CD4-positive, alpha-beta T cell (primary cell): ENCODE results near the gene AGFG1. TPM values are rescaled to one million over a fixed set of nuclear protein-coding genes. Genes with fewer than 3 reads are reported as not detected.
A peak's percentile ranks its signal among the peaks of the same experiment; 100 is the strongest.

ENCODE experiments used
- ATAC-seq: fragments of 200-7000 bp; cut with Tn5 transposase; one replicate; pipeline ENCODE4 v1.10.0; 2022; ENCODE audit warnings: mild to moderate bottlenecking; ENCODE audit not compliant: poor library complexity
- CTCF ChIA-PET: fragments of 350-600 bp; sonication (Branson Sonifier 250); formaldehyde crosslinking; loops from one replicate; lab custom pipeline; 2021; ENCODE audit warnings: antibody characterized with exemption, inconsistent platforms; lab: Charles Lee
- POLR2A ChIA-PET: fragments of 350-600 bp; sonication (Branson Sonifier 250); formaldehyde crosslinking; loops from one replicate; lab custom pipeline; 2021; ENCODE audit warnings: antibody characterized with exemption, inconsistent platforms; lab: Charles Lee
- DNase-seq, 14 experiments: peaks; one replicate each; pipeline ENCODE4 v3.0.0-alpha.2; 2013 to 2020; ENCODE audit warnings: mixed read lengths in 2 of 14
- H3K27ac ChIP-seq, 2 donors: one replicate each; pipeline versions ENCODE4 v1.5.1 to v1.7.0; 2013; ENCODE audit warnings: low read length in 2 of 2, low read depth in 1 of 2, mild to moderate bottlenecking in 1 of 2
- H3K27me3 ChIP-seq, 2 experiments: 1 replicate in 1 of 2; 2 replicates in 1 of 2; pipeline versions ENCODE4 v1.6.1 to v1.7.0; 2013; ENCODE audit warnings: low read length in 2 of 2, control low read depth in 1 of 2, mild to moderate bottlenecking in 1 of 2, moderate library complexity in 1 of 2; ENCODE audit not compliant: insufficient read depth in 2 of 2, control insufficient read depth in 1 of 2
- H3K36me3 ChIP-seq: one replicate; pipeline ENCODE4 v1.6.1; 2013; ENCODE audit warnings: low read length, control low read depth; ENCODE audit not compliant: insufficient read depth
- H3K4me1 ChIP-seq: one replicate; pipeline ENCODE4 v1.6.1; 2013; ENCODE audit warnings: low read length, control low read depth; ENCODE audit not compliant: insufficient read depth
- H3K4me3 ChIP-seq: one replicate; pipeline ENCODE4 v1.5.1; 2013; ENCODE audit warnings: mild to moderate bottlenecking, low read length, moderate library complexity
- H3K9me3 ChIP-seq, 2 experiments: 1 replicate in 1 of 2; 2 replicates in 1 of 2; pipeline versions ENCODE4 v1.6.1 to v1.7.0; 2013; ENCODE audit warnings: low read length in 2 of 2, mild to moderate bottlenecking in 2 of 2, control low read depth in 1 of 2, moderate library complexity in 1 of 2; ENCODE audit not compliant: control insufficient read depth in 1 of 2, insufficient read depth in 1 of 2
- H3K27ac Mint-ChIP-seq: one replicate; pipeline ENCODE4 v1.8.0; 2020; ENCODE audit warnings: mixed read lengths
- H3K27me3 Mint-ChIP-seq: one replicate; pipeline ENCODE4 v1.8.0; 2021; ENCODE audit warnings: mixed read lengths
- H3K36me3 Mint-ChIP-seq: one replicate; pipeline ENCODE4 v1.8.0; 2021; ENCODE audit warnings: low read depth, mixed read lengths
- H3K4me1 Mint-ChIP-seq: one replicate; pipeline ENCODE4 v1.8.0; 2021; ENCODE audit warnings: low read depth, mixed read lengths
- H3K4me3 Mint-ChIP-seq: one replicate; pipeline ENCODE4 v1.8.0; 2020; ENCODE audit warnings: mild to moderate bottlenecking, mixed read lengths
- H3K9me3 Mint-ChIP-seq: one replicate; pipeline ENCODE4 v1.8.0; 2020; ENCODE audit warnings: mixed read lengths
- intact Hi-C, 2 experiments: fragments of 100-400 bp; cut with DNase I in 1 of 2; cut with micrococcal nuclease in 1 of 2; formaldehyde crosslinking; loops; one replicate each; pipeline versions ENCODE4 v1.15.1 to v1.9.0; 2023 to 2025; cut with DNase I, micrococcal nuclease
- total RNA-seq, 174 experiments: library from RNA in 2 of 174; stranded (reverse) in 2 of 174; gene quantifications; one replicate each; pipeline ENCODE4 v1.2.3 and lab custom pipeline; 2021 to 2026
- TF ChIP-seq, protein P1 (sequence below): fragments of 200-600 bp; IDR thresholded peaks from one replicate; pipeline ENCODE4 v1.8.0; 2022; ENCODE audit warnings: antibody characterized with exemption, mild to moderate bottlenecking

Gene AGFG1
- total RNA-seq, 2 experiments from 2014 or later, result 49.9 to 55.9 TPM

GRCh38 chr2:227509824-227510619, 38.1 kb downstream of the AGFG1 start:
- peak overlapping the region; percentile 7 for H3K27ac Mint-ChIP-seq
- H3K36me3 Mint-ChIP-seq, result no peaks in the 10 kb centered on the region
- no peaks in the 10 kb centered on the region for H3K9me3 ChIP-seq
- no peak for DNase-seq
- H3K9me3 Mint-ChIP-seq, result no peaks in the 10 kb centered on the region
- intact Hi-C loops, result no loop called here
- no peak for ATAC-seq
- H3K27me3 Mint-ChIP-seq, result no peaks in the 10 kb centered on the region
- H3K4me1 ChIP-seq, result peaks cover 16% of the 10 kb centered on the region
- H3K27ac ChIP-seq, result no peak overlapping the region
- no peak overlapping the region for H3K4me3 ChIP-seq
- H3K4me3 Mint-ChIP-seq, result peak overlapping the region; percentile 15
- TF ChIP-seq, protein P1, sequence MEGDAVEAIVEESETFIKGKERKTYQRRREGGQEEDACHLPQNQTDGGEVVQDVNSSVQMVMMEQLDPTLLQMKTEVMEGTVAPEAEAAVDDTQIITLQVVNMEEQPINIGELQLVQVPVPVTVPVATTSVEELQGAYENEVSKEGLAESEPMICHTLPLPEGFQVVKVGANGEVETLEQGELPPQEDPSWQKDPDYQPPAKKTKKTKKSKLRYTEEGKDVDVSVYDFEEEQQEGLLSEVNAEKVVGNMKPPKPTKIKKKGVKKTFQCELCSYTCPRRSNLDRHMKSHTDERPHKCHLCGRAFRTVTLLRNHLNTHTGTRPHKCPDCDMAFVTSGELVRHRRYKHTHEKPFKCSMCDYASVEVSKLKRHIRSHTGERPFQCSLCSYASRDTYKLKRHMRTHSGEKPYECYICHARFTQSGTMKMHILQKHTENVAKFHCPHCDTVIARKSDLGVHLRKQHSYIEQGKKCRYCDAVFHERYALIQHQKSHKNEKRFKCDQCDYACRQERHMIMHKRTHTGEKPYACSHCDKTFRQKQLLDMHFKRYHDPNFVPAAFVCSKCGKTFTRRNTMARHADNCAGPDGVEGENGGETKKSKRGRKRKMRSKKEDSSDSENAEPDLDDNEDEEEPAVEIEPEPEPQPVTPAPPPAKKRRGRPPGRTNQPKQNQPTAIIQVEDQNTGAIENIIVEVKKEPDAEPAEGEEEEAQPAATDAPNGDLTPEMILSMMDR, result no peak
- ChIA-PET CTCF (no interaction called here), POLR2A (no interaction called here)
- H3K27me3 ChIP-seq, result no peaks in the 10 kb centered on the region
- no peaks in the 10 kb centered on the region for H3K36me3 ChIP-seq
- peaks cover 90% of the 10 kb centered on the region for H3K4me1 Mint-ChIP-seq

GRCh38 chr2:227510620-227510958, 38.6 kb downstream of the AGFG1 start:
- Mint-ChIP-seq H3K9me3 (no peaks in the 10 kb centered on the region), H3K4me3 (peak overlapping the region; percentile 15), H3K36me3 (no peaks in the 10 kb centered on the region), H3K4me1 (peaks cover 90% of the 10 kb centered on the region), H3K27ac (peak overlapping the region; percentile 7), H3K27me3 (no peaks in the 10 kb centered on the region)
- Histone ChIP-seq H3K36me3 (no peaks in the 10 kb centered on the region), H3K27ac (no peak overlapping the region), H3K4me1 (peaks cover 17% of the 10 kb centered on the region), H3K27me3 (no peaks in the 10 kb centered on the region), H3K9me3 (no peaks in the 10 kb centered on the region), H3K4me3 (no peak overlapping the region)
- intact Hi-C loops, result no loop called here
- POLR2A ChIA-PET, result no interaction called here
- TF ChIP-seq, protein P1, result no peak
- DNase-seq (no peak), ATAC-seq (no peak)
- CTCF ChIA-PET, result no interaction called here

DNA sequence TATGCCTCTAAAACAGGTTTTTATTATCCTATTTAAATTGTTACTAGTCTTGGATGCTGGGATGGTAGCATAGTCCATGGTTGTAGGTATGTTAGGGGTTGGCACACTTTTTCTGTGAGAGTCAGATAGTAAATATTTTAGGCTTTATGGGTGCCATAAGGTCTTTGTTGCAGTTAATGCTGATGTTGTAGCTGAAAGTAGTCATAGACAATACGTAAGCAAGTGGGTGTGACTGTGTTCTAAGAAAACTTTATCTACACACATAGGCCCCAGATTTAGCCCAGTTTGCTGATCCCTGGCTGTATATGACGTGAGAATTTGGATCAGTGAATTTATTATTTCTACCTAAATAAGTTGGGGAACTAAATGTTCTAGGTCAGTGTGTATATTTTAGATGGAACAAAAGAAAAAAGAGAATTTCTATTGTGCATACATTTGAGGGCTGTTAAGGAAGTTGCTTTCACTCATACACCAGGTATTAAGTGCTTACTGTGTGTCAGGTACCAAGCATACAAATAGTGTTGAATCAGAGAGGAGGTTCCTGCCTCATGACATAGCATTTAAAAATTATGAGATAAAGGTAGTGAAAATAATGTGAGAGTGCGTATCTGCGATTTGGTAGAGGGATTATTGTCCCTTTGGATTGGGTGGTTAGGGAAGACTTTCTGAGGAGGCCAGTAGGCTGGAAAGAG, 39.4 kb downstream of the AGFG1 start:
- Mint-ChIP-seq H3K4me1 (peaks cover 90% of the 10 kb centered on the region), H3K27me3 (no peaks in the 10 kb centered on the region), H3K36me3 (peaks cover 4% of the 10 kb centered on the region), H3K9me3 (no peaks in the 10 kb centered on the region), H3K27ac (peak overlapping the region; percentile 7), H3K4me3 (no peak overlapping the region)
- ATAC-seq (no peak), DNase-seq (no peak)
- intact Hi-C loops, result no loop called here
- POLR2A ChIA-PET, result no interaction called here
- Histone ChIP-seq H3K36me3 (no peaks in the 10 kb centered on the region), H3K4me3 (no peak overlapping the region), H3K27me3 (no peaks in the 10 kb centered on the region), H3K27ac (no peak overlapping the region), H3K9me3 (no peaks in the 10 kb centered on the region), H3K4me1 (peaks cover 9% of the 10 kb centered on the region)
- CTCF ChIA-PET, result no interaction called here
- TF ChIP-seq, protein P1, result no peak
